SK-N-SH treated with all-trans-retinoic acid at 6 μM for 48 hours (cell line): ENCODE results near the gene XPO6.

Experiments used
- ZFP30 ChIP-seq: fragments of 450-650 bp; formaldehyde crosslinking; IDR thresholded peaks from 2 replicates; pipeline ENCODE4 v1.5.0; 2022; ENCODE audit warnings: mild to moderate bottlenecking, moderate library complexity
- ZNF70 ChIP-seq: fragments of 450-650 bp; formaldehyde crosslinking; IDR thresholded peaks from 2 replicates; pipeline ENCODE4 v1.5.0; 2020; ENCODE audit warnings: mild to moderate bottlenecking, moderate library complexity

GRCh38 chr16:28259091-28259780 is 47.5 kb upstream of the XPO6 start:
- TF ChIP-seq ZFP30 (CRISPR knock-in tag) (no peak), ZNF70 (CRISPR knock-in tag) (no peak)
